Activated CD4-positive, alpha-beta T cell treated with anti-CD3 and anti-CD28 coated beads, Interleukin-2, amount 50 U/mL, for 24 hours (primary cell): ENCODE measurements around the gene OCA2.
"Not testable (repeated sequence)": the region's sequence is repeated elsewhere in the genome, so short reads cannot be mapped to it uniquely, and the experiment has no call there.

Experiments
- DNase-seq, 2 donors: peaks; one replicate each; pipeline ENCODE4 v3.0.0-alpha.2; 2020; ENCODE audit warnings: low read depth in 1 of 2, low spot score in 1 of 2

Gene OCA2

DNA sequence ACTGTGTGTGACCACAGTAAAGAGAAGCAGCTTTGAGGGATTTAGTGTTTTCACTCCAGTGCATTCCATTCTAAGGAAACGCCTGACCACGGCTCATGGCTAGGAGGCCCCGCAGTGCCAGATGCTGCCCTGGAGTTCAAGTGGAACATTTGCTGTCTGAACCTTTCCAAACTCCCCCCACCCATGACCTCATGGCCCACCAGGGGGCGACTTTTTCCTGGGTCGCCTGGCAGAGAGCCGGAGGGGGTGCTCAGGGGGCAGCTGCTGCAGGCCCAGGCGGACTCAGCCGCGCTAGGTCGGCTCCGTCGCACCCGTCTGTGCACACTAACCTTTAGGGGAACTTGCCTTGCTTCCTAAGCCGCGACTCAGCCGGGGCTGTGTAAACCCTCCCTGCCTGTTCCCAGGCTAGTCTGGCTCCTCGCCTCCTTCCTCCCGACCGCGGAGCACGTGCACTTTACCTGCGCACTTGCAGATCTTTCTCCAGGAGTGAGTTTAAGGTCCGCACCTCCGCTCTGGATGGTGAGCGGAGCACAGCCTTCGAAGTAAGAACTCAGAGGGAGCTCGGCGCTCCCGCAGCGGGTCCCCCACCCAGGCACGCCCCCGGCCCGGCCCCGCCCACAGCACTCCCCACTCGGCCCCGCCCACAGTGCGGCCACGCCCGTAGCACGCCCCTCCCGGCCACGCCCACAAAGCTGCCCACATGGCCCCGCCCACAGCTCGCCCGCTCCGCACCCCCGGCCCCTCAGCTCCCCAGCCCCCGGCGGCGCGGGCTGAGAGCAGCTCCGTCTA lies at the start of gene OCA2:
Gene OCA2 (minus strand): TSS at position 550 of the 789 bp plus-strand sequence. CDS start 17,441 bp downstream, outside the sequence.
- peak in 1 of 2 donors; percentile 44 for DNase-seq

GRCh38 chr15:28147801-28148200 lies 48.7 kb upstream of the OCA2 start:
- no peak for DNase-seq

- not testable (repeated sequence) for DNase-seq
These were observed 46.3 kb upstream of the OCA2 start for GRCh38 chr15:28145419-28145818.

DNA sequence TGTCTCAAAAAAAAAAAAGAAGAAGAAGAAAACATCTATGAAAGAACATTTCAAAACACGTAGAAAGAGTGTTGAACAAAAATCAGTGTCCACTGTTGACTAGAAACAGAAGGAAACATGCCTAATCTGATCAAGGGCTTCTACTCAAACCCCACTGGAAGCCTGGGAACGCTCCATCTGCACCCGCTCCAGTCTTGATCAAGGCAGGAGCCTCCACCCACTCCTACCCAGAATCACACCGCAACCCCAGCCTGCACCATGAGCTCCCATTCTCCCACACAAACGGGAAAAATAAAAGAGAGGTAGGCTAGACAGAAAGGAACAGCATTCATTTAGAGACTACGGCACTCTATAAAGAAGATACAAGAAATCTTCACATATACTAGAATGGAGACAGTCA lies 40.9 kb upstream of the OCA2 start:
- DNase-seq, result no peak

- not testable (repeated sequence) for DNase-seq
These were observed 38.4 kb upstream of the OCA2 start for GRCh38 chr15:28137408-28138039.

GRCh38 chr15:28136236-28136904 lies 37.3 kb upstream of the OCA2 start:
- DNase-seq, result not testable (repeated sequence)

- no peak for DNase-seq
These were observed 34.2 kb upstream of the OCA2 start for GRCh38 chr15:28133281-28133680.

GRCh38 chr15:28132524-28133275 lies 33.6 kb upstream of the OCA2 start:
- DNase-seq, result no peak

- no peak for DNase-seq
These were observed 32.8 kb upstream of the OCA2 start for GRCh38 chr15:28131946-28132345.

DNA sequence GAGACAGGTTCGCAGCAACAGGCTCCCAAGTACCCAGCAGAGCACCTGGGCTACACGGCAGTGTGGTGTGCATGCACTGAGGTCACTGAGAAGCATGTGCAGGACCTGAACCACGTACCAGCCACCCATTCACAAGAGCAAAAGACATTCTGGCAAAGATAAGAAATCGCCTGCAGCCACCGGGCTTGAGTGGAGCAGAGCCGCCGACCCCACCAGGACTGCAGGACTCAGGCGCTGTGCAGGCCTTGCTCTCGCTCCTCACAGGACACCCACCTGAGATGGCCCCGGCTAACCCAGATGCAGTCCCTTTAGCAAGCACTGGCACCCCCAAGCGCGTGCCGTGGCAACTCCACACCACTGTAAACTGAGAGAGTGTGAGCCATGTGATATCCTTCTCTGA lies 32.3 kb upstream of the OCA2 start:
- DNase-seq, result no peak

DNA sequence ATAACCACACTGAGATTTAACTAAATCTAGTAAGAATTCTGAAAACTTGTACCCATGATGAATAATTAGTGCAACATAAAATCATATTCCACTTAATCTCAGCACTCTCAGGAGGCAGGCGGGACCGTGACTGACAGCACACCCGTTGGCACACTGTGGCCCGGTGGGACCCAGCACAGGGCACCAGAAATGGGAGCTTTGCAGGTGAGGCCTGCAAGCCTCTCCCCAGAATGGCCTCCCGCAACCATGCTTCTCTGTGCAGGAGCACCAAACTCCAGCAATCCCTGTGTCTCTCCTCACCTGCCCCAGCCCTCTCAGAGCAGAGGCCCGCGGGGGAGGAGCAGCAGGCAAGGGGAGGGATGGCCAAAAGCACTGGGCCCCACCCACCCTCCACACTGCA lies 31.5 kb upstream of the OCA2 start:
- DNase-seq, result no peak

DNA sequence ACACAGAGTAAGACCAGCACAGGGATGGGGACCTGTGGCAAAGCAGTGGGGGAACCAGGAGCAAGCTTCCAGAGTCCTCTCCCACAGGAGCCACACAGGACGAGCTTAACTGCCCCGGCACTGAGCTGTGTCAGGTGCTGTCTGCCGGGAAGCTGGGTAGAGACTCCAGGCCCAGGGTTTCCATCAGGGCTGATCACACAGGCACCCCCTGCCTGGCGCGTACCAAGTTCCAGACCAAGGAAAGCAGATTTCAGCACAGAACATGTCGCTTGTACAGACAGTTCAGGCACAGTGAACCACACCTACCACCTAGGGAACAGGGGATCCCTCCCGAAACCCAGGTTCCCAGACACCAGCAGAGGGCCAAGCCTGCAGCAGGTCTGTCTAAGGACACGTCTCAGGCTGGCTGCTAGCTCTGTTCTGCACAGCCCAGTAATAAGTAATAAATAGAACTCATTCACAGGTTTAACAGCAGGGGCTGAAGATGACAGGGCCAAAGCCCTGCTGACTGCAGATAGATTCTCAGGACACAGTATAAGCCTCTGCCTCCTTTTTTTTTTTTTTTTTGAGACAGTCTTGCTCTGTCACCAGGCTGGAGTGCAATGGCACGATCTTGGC lies 30.2 kb upstream of the OCA2 start:
- DNase-seq, result no peak

- DNase-seq, result no peak
These were observed 28.9 kb upstream of the OCA2 start for GRCh38 chr15:28128031-28128430.

GRCh38 chr15:28127036-28127435 lies 27.9 kb upstream of the OCA2 start:
- DNase-seq, result no peak

DNA sequence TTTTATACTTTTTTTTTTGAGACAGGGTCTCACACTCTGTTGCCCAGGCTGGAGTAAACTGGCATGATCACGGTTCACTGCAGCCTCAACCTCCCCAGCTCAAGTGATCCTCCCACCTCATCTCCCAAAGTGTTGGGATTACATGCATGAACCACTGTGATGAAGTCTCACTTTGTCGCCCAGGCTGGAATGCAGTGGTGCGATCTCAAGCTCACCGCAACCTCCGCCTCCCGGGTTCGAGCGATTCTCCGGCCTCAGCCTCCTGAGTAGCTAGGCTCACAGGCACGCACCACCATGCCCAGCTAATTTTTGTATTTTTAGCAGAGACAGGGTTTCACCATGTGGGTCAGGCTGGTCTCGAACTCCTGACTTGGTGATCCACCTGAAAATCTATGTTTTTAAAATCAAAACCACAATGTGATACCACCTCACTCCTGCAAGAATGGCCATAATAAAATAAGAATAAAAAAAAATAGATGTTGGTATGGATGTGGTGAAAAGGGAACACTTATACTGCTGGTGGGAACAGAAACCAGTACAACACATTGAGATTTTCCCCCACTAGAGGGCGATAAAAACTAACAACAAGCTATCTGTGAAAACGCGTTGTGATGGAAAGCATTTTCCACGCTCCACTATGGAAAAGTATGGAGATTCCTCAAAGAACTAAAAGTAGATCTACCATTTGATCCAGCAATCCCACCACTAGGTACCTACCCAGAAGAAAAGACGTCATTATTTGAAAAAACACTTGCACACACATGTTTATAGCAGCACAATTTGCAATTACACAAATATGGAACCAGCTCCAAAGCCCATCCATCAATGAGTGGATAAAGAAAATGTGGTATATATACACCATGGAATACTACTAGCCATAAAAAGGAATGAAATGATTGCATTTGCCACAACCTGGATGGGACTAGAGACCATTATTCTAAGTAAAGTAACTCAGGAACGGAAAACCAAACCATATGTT lies 26.8 kb upstream of the OCA2 start:
- DNase-seq, result peak in 1 of 2 donors; percentile 25

DNA sequence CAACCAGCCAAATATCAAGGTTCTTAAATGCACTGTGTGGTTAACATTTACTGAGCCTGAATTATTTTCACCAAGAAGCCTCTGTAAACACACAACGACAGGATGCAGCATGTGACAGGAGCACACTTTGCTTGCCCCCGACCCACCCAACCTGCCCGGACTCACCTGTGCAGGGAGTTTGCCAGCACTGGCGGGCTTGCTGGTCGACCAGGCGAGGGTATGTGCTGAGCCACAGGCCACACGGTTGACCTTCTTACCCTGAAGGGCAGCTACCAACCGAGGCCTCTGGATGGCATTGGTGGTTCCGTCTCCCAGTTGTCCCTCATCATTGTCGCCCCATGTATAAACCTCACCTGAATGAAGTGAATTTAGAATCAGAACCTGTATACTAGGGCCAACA lies 25.7 kb upstream of the OCA2 start:
- DNase-seq, result no peak

- DNase-seq, result peak in 1 of 2 donors; percentile 46
These were observed 24.4 kb upstream of the OCA2 start for GRCh38 chr15:28123408-28124023.

DNA sequence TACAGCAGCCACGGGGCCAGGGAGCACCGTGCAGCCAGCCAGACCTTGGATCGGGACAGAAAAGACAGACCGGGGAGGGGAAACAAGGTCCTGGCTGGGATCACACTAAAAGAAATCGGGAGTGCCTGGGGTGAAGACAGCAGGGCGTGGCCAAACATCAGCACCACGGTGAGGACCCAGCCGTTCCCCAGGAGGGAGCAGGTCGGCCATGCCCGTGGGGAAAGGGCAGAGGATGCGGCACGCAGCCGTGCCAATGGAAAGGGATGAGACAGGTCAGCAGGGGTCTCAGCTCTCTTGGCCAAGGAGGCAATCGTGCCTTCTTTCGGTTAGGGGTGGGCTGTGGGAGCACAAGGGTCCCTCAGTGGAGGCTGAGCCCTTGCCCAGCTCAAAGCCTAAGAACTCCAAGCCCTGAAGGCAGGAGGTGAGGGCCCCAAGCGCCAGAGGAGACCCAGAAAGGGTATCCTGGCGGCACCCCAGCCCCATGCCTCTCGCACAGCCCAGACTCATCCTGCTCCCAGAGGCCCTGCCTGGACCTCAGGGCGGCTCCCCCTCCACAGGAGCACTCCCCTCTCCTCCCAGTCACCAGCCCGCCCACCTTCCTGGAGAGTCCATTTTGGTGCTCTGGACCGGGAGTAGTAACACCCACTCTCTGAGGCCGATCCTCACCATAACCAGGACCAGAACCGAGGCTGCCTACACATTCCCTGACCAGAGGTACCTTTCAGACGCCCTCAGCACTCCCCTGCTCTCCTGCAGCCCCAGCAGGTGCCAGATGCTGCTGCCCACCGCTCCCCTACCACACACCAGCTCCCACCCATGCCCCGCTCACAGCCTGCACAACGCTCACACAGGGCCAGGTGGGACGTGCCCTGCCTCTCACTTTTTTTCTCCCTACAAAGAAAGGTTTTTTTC lies 23.2 kb upstream of the OCA2 start:
- no peak for DNase-seq
